ENCODE measurements around the gene SND1. TPM values are rescaled to one million over a fixed set of nuclear protein-coding genes. Genes with fewer than 3 reads are reported as not detected.

Gene SND1
- total RNA-seq, 1 experiment from 2014 or later: 274 TPM

DNA sequence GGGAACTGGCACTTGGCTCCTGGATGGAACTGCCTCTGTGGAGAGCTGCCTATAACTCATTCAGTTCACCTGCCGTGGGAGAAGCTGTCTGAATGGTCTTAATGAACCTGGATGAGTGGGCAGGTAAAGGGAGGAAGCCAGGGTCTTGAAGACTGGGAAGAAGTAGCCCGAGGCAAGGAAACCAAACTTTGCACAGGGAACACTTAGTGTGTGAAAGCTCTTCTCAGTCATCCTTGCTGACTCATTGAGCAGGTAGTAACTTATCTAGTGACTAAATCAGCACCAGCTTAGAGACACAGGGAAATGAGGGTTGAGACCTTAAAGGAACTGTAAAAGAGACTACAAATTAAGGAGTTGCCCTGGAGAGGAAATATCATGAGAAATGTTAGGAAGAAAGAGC is 369.4 kb downstream of the SND1 start:
- Histone ChIP-seq H3K36me3 (ENCODE audit: control insufficient read depth, insufficient read depth, low read length) (peaks cover 2% of the 10 kb centered on the region), H3K27me3 (replicated peaks; ENCODE audit: control insufficient read depth, insufficient read depth, low read length) (no peaks in the 10 kb centered on the region), H3K4me3 (ENCODE audit: low read depth, low read length) (no peak overlapping the region), H3K4me1 (peaks cover 5% of the 10 kb centered on the region; the same call in 1 of the 2 replicates), H3K9me3 (no peaks in the 10 kb centered on the region)
- POLR2A ChIA-PET: no interaction called here
- Mint-ChIP-seq H3K4me3 (ENCODE audit: unreplicated experiment) (no peak overlapping the region), H3K36me3 (ENCODE audit: insufficient read depth, unreplicated experiment) (peaks cover 40% of the 10 kb centered on the region), H3K4me1 (ENCODE audit: low read depth, unreplicated experiment) (peaks cover 12% of the 10 kb centered on the region), H3K9me3 (ENCODE audit: unreplicated experiment) (no peaks in the 10 kb centered on the region), H3K27ac (ENCODE audit: unreplicated experiment) (peak overlapping the region; percentile 58), H3K27me3 (ENCODE audit: insufficient read depth, unreplicated experiment) (no peaks in the 10 kb centered on the region)
- no peak for DNase-seq
- TF ChIP-seq, protein P1, sequence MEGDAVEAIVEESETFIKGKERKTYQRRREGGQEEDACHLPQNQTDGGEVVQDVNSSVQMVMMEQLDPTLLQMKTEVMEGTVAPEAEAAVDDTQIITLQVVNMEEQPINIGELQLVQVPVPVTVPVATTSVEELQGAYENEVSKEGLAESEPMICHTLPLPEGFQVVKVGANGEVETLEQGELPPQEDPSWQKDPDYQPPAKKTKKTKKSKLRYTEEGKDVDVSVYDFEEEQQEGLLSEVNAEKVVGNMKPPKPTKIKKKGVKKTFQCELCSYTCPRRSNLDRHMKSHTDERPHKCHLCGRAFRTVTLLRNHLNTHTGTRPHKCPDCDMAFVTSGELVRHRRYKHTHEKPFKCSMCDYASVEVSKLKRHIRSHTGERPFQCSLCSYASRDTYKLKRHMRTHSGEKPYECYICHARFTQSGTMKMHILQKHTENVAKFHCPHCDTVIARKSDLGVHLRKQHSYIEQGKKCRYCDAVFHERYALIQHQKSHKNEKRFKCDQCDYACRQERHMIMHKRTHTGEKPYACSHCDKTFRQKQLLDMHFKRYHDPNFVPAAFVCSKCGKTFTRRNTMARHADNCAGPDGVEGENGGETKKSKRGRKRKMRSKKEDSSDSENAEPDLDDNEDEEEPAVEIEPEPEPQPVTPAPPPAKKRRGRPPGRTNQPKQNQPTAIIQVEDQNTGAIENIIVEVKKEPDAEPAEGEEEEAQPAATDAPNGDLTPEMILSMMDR (IDR thresholded peaks at IDR 0.05; ENCODE audit: insufficient read depth in 1 of 2, low read depth in 1 of 2, low read length in 1 of 2, severe bottlenecking in 1 of 2, unreplicated experiment in 1 of 2): no peak
- CTCF ChIA-PET: interaction anchor here (2.1 kb wide), 1 partner anchor 188 kb away, joined by 7 read pairs; no protein-coding TSS in a partner anchor
- BruUV-seq (replicated peaks): no TSS peak
- intact Hi-C loops (cut with micrococcal nuclease; ENCODE audit: unreplicated experiment): no loop called here

DNA sequence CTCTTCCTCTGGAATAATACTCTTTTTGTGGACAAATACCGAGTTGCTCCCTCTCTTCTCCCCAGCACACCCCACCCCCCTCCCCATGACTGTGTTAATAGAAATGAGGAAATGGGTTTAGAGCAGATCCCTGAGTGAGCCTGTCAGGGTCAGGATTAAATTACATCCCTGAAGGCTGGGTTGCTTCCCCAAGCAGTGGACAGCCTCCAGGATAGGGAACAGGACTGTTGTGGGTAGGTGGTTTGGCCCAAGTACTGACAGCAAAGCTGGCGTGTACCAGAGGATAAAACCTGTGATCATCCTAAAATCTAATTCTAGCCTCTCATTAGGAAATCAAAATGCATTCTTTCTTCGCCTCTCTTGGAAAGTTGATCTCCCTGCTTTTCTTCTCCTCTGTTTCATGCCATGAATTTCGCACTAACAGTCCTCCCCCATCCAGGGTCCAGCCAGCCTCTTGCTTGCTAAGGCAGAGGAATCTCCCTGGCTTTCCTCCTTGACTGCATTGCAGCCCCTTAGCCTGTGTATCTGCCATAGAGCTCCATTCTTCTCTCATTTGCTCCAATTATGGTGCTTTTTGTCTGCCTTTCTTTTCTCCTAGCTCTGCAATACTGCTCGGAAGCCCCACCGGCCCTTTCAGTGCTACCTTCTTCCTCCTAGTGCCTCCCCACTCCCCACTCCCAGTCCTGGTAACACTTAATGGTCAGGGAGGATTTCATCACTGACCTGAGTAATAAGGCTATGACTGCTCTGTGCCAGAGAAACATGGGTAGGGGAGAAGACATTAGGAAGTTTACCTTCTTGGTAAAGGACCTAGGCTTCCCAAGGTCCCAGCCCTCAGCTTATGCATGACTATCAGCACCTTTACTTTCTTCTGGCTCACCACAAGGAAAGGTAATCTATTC is 370.9 kb downstream of the SND1 start:
- peaks cover 2% of the 10 kb centered on the region for H3K36me3 ChIP-seq (ENCODE audit: control insufficient read depth, insufficient read depth, low read length)
- no peak for DNase-seq
- Mint-ChIP-seq H3K36me3 (ENCODE audit: insufficient read depth, unreplicated experiment) (peaks cover 40% of the 10 kb centered on the region), H3K27ac (ENCODE audit: unreplicated experiment) (no peak overlapping the region), H3K27me3 (ENCODE audit: insufficient read depth, unreplicated experiment) (no peaks in the 10 kb centered on the region), H3K9me3 (ENCODE audit: unreplicated experiment) (no peaks in the 10 kb centered on the region), H3K4me3 (ENCODE audit: unreplicated experiment) (no peak overlapping the region), H3K4me1 (ENCODE audit: low read depth, unreplicated experiment) (peaks cover 22% of the 10 kb centered on the region)
- H3K9me3 ChIP-seq: no peaks in the 10 kb centered on the region
- peaks cover 5% of the 10 kb centered on the region; the same call in 1 of the 2 replicates for H3K4me1 ChIP-seq
- intact Hi-C loops (cut with micrococcal nuclease; ENCODE audit: unreplicated experiment): no loop called here
- H3K27me3 ChIP-seq (replicated peaks; ENCODE audit: control insufficient read depth, insufficient read depth, low read length): no peaks in the 10 kb centered on the region
- BruUV-seq (replicated peaks): no TSS peak
- ChIA-PET CTCF (no interaction called here), POLR2A (no interaction called here)
- H3K4me3 ChIP-seq (ENCODE audit: low read depth, low read length): no peak overlapping the region
- TF ChIP-seq, protein P1 (IDR thresholded peaks at IDR 0.05; ENCODE audit: insufficient read depth in 1 of 2, low read depth in 1 of 2, low read length in 1 of 2, severe bottlenecking in 1 of 2, unreplicated experiment in 1 of 2): no peak

GRCh38 chr7:128024151-128024550 is 372.2 kb downstream of the SND1 start:
- H3K27ac Mint-ChIP-seq (ENCODE audit: unreplicated experiment): no peak overlapping the region
- no peak overlapping the region for H3K4me3 Mint-ChIP-seq (ENCODE audit: unreplicated experiment)
- H3K9me3 Mint-ChIP-seq (ENCODE audit: unreplicated experiment): no peaks in the 10 kb centered on the region
- DNase-seq: no peak
- H3K27me3 Mint-ChIP-seq (ENCODE audit: insufficient read depth, unreplicated experiment): no peaks in the 10 kb centered on the region
- TF ChIP-seq, protein P1 (IDR thresholded peaks at IDR 0.05; ENCODE audit: insufficient read depth in 1 of 2, low read depth in 1 of 2, low read length in 1 of 2, severe bottlenecking in 1 of 2, unreplicated experiment in 1 of 2): no peak
- H3K4me1 Mint-ChIP-seq (ENCODE audit: low read depth, unreplicated experiment): peaks cover 22% of the 10 kb centered on the region
- intact Hi-C loops (cut with micrococcal nuclease; ENCODE audit: unreplicated experiment): no loop called here
- H3K27me3 ChIP-seq (replicated peaks; ENCODE audit: control insufficient read depth, insufficient read depth, low read length): no peaks in the 10 kb centered on the region
- no peak overlapping the region for H3K4me3 ChIP-seq (ENCODE audit: low read depth, low read length)
- CTCF ChIA-PET: no interaction called here
- peaks cover 45% of the 10 kb centered on the region for H3K36me3 Mint-ChIP-seq (ENCODE audit: insufficient read depth, unreplicated experiment)
- H3K9me3 ChIP-seq: no peaks in the 10 kb centered on the region
- peaks cover 2% of the 10 kb centered on the region for H3K36me3 ChIP-seq (ENCODE audit: control insufficient read depth, insufficient read depth, low read length)
- H3K4me1 ChIP-seq: peaks cover 5% of the 10 kb centered on the region; the same call in 1 of the 2 replicates
- POLR2A ChIA-PET: no interaction called here
- BruUV-seq (replicated peaks): no TSS peak
